Suppressor macrophage (primary cell): ENCODE results near the gene FANCC.
"Not testable (repeated sequence)": the region's sequence is repeated elsewhere in the genome, so short reads cannot be mapped to it uniquely, and the experiment has no call there.

Experiments
- DNase-seq, 4 experiments: peaks; one replicate each; pipeline ENCODE4 v3.0.0-alpha.2; 2020 to 2022

The FANCC gene

GRCh38 chr9:95280745-95281144 is 36.8 kb downstream of the FANCC start:
- no peak for DNase-seq

DNA sequence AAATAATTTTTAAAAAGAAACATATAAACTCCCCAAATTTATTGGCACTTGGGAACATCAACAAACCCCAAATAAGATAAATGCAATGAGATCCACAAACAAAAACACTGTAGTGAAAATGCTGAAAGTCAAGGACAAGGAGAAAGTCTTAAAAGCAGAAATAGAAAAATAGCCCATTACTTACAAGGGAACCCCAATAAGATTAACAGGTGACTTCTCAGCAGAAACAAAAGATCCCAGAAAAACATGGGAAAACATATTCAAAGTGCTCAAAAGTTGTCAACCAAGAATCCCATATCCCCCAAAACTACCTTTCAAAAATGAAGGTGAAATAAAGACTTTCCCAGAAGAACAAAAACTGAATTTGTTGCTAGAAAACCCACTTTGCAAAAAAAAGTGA is 40.0 kb downstream of the FANCC start:
- DNase-seq = no peak

- DNase-seq = no peak
Measured at GRCh38 chr9:95276395-95276954, 41.0 kb downstream of the FANCC start.

- not testable (repeated sequence) for DNase-seq
Measured at GRCh38 chr9:95274160-95274559, 43.3 kb downstream of the FANCC start.

- peak in 3 of 4 experiments; percentile 3 to 49 (median 45) for DNase-seq
Measured at GRCh38 chr9:95273369-95274022, 44.0 kb downstream of the FANCC start.

DNA sequence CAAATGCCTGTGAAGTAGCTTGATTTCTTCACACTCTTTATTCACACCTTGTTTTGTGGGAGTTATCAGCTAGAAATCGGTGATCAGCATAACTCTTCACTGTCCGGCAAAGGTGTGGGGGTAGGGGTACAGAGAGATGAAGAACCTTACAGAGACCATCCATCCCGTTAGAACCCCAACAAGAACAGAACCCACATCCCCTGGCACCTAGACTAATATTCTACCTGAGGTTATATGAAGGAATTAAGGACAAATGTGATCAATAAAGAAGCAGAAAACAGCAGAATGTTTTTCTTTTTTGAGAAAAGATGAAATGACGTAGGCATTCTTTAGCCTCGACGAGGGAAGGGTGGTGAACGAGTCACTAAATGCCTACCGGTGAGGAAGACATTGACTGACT is 44.7 kb downstream of the FANCC start:
- no peak for DNase-seq

- no peak for DNase-seq
Measured at GRCh38 chr9:95270790-95271189, 46.7 kb downstream of the FANCC start.

DNA sequence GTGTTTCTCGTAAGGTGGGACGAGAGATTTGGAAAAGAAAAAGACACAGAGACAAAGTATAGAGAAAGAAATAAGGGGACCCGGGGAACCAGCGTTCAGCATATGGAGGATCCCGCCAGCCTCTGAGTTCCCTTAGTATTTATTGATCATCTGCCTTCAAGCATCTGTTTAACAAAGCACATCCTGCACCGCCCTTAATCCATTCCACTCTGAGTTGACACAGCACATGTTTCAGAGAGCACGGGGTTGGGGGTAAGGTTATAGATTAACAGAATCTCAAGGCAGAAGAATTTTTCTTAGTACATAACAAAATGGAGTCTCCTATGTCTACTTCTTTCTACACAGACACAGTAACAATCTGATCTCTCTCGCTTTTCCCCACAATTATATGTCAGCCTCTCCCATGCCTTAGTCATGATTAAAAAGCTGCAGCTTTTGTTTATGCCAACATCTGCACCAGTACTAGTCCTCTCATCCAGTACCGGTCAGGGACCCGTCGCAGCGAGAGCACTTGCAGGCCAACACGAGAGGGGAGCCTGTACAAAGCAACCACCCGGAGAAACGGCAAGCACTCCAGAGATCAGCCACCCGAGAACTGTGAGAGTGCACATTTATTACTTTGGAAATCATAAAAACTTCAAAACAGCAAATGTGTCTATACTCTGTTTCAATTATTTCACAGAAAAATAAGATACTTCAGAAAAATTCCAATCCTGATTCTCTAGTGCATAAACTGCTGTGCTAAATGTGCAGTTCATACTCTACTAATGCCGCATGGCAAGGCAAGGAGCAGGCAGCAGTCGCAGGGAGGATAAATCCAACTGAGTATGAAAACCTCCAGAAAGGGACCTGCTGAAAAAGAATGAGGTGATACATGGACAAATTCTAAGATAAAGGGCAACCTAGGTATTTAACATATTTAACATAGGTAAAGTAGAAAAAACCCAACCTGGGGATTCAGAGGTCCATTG is 47.4 kb downstream of the FANCC start:
- DNase-seq = not testable (repeated sequence)

- DNase-seq = no peak
Measured at GRCh38 chr9:95268681-95269080, 48.8 kb downstream of the FANCC start.

DNA sequence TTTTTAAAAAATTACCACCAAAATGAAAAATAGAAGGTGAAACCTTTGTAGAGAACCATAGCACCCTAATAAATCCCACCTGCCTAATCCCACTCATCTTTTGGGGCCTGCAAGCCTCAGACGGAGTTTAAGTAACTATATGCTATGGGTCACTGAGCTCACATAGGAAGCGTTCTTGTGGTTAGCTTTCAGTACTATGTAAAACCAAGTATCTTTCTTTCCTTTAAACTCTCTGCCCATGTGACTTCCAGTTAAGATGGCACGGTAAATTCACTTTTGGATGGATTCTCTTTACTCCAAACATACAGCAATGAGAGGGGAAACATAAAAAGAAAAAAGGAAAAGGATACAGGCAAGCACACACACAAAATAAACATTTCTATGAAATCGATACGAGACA is 50.9 kb downstream of the FANCC start:
- DNase-seq = no peak

DNA sequence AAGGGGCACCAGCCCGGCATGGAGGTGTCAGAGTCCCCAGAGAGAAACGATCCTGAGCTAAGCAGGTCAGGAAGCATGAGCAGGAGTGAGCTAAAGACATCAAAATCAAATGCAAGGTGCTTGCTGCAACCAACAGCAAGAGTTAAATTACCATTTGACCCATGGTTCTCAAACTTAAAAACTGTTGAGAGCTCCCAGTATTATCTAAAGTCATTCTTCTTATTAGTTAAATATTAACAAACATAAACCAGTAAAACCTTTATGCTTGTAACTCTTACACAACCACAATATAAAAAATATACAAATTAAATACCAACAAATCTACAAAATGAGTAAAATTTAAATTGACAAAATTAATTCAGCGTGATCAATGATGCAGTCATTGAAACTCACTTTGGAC is 51.5 kb downstream of the FANCC start:
- no peak for DNase-seq

DNA sequence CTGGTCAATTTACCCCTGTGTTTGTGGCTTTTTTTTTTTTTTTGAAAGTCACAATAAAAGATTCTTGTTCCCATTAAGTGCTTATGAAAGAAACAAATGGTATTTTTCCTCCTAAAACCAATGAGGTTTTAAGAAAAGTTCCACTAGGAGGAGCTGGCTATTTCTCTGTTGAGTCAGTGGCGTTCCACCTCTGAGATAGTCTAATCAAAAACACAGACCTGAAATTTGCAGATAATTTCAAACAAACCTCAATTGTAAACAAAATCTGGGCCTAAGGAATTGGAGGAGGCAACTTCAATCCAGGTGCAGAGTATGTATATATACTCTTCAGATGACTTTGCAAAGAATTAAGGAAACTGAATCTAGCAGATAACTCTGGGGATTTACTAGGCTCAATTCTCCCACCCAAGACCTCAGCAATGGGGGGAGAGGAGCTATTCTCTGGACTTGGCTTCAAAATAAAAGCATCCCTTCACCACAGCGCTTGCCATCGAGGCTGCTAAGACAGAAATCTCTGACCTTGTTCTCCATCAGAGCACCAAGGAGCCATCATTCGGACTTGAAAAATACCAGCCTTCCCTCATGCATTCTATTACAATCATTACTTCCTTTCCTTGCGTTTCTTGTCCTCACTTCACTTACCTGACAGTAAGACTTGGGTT is 52.4 kb downstream of the FANCC start:
- DNase-seq = peak in 2 of 4 experiments; percentile 7 to 9

GRCh38 chr9:95261890-95262289 is 55.6 kb downstream of the FANCC start:
- no peak for DNase-seq

DNA sequence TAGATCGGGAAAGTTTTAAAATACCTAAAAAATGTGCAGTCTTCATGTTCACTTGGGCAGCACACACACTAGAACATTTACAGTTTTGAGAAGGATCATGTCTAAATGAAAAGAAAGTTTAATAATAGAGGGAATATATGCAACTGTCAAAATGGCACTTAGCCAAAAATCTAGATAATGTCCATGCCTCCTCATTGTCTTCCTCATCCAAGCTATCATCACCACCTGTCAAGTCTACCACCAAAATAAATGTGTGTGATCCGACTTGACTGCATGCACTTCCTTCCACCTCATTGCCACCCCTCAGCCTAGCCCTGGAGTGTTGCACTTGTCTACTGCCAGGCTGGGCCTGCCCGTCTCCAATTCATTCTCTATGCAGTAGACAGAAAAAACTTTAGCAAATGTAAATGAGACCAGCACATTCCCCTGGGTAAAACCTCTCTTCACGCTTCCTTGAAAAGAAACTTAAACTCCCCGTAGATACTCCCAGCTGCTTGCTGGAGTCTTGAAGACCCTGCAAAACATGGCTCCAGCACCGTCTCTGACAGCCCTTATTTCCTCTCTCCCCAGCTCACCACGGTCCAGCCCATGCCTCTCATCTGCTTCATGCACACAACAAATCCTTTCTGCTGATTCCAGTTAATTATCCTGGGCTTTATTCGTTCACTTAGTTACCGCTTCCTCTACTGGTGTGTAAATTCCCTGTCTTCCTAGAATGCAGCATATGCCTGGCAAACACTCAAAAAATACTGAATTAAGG is 66.9 kb downstream of the FANCC start:
- DNase-seq = no peak

- no peak for DNase-seq
Measured at GRCh38 chr9:95249986-95250385, 67.5 kb downstream of the FANCC start.

- DNase-seq = no peak
Measured at GRCh38 chr9:95246547-95246946, 71.0 kb downstream of the FANCC start.

GRCh38 chr9:95242613-95243012 is 74.9 kb downstream of the FANCC start:
- DNase-seq = no peak

DNA sequence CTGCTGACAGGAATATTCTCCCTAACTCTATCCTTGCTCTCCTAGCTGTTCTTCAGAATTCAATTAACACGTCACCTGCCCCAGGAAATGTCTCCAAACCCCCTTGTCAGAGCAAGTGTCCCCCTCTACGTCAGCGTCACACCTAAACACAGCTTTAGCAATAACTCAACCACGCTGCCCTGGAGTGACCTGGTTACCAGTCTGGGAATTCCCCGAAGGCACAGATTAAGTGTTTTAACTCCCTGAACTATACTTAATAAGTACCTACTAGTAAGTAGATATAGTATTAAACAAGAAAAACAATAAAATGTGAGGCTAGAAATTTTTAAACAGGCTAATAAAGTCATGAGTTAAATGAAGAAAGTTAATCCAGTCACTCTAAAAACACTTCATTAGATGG is 78.4 kb downstream of the FANCC start:
- no peak for DNase-seq

GRCh38 chr9:95237336-95237735 is 80.2 kb downstream of the FANCC start:
- DNase-seq = no peak

DNA sequence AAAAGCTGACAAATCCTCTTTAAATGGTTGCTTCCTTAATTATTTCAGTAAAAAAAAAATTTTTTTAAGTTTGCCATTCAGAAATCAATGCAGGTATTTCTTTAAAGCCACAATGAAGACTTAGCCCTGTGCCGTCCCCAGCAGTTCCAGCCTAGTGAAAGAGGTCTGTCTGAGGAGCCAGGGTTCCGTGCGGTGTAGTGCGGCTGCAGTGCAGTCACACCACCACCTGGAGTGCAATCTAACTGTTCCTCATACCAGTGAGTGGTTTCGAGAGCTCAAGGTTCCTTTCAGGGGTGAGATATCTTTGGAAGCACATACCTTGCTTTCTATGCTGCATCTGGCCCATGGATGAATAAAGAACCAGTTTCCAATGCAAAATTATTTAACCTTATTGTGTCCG is 87.5 kb downstream of the FANCC start:
- DNase-seq = no peak

DNA sequence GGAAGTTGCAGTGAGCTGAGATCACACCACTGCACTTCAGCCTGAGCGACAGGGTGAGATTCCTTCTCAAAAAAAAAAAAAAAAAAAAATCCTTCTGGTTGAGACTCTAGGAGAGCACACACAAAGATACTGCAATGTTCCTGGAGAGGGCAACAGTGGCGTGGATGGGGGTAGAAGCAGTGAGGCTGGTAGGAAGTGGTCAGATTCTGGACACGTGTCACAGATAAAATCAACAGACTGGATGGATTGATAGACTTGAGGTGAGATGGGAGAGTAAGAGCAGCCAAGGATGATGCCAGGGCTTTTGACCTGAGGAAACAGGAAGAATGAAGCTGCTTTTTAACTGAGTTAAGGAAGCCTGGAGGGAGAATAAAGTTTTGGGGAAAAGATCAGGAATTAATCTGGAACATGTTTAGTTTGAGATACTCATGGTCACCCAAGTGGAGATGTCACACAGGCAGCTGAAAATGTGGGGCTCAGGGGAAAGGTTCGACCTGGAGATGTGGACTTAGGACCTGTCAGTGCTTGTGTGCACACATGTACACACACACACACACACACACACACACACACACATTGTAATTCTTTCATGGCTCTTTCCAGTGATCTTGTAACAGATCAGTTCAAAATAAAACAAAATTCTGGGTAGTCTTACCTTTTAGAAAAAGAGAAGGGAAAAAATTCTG is 88.1 kb downstream of the FANCC start:
- no peak for DNase-seq

DNA sequence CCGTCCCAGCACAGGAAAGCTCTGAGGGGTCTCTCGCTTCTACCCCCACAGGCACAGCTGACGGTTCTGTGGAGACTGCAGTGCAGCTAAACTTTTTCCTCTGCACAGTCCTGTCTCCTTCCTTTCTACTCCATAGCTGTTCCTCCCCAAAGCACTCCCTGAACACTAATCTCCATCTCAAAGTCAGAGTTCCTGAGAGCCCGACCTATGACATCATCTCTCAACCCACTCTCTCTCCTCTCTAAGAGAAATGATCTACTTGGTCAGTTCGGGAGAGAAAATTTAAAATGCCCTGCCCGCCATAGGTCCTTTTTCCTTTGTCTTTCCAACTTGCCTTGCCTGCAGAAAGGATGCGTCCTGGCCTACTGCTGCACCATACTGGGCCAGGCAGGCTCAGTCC is 90.6 kb downstream of the FANCC start:
- peak in 2 of 4 experiments; percentile 6 to 14 for DNase-seq
